K562 (cell line): ENCODE measurements around the gene YOD1. TPM values are rescaled to one million over a fixed set of nuclear protein-coding genes. Genes with fewer than 3 reads are reported as not detected.

ENCODE experiments used
- CHD2 ChIP-seq: IDR thresholded peaks from 2 replicates; pipeline ENCODE4 v1.6.1; 2011; ENCODE audit warnings: low read depth, low read length
- E2F3 ChIP-seq: fragments of 250-450 bp; sonication (Bioruptor Pico); IDR thresholded peaks from 2 replicates; pipeline ENCODE4 v1.4.0; 2020; ENCODE audit warnings: mild to moderate bottlenecking
- GTF2E2 ChIP-seq: fragments of 200-800 bp; sonication (Bioruptor generic); IDR thresholded peaks from 2 replicates; pipeline ENCODE4 v1.6.1; 2016; ENCODE audit warnings: missing genetic modification characterization, missing compliant biosample characterization
- HEY1 ChIP-seq: fragments of 250-450 bp; sonication (Bioruptor Pico); IDR thresholded peaks from 2 replicates; pipeline ENCODE4 v1.5.0; 2020; ENCODE audit warnings: mild to moderate bottlenecking, moderate library complexity, borderline replicate concordance
- KDM2B ChIP-seq: fragments of 250-450 bp; sonication (Bioruptor Pico); IDR thresholded peaks from 2 replicates; pipeline ENCODE4 v1.8.0; 2021; ENCODE audit warnings: mild to moderate bottlenecking, moderate library complexity
- KLF16 ChIP-seq: IDR thresholded peaks from 2 replicates; pipeline ENCODE4 v1.6.1; 2016; ENCODE audit warnings: antibody characterized with exemption
- L3MBTL2 ChIP-seq: fragments of 450-650 bp; IDR thresholded peaks from 2 replicates; pipeline ENCODE4 v1.6.1; 2016; ENCODE audit warnings: mild to moderate bottlenecking, moderate library complexity
- STAT5A ChIP-seq: IDR thresholded peaks from 2 replicates; pipeline ENCODE4 v1.6.1; 2012; ENCODE audit warnings: low read length, inconsistent platforms, borderline replicate concordance
- TAF7 ChIP-seq: fragments of 450-650 bp; IDR thresholded peaks from 2 replicates; pipeline ENCODE4 v1.6.1; 2016; ENCODE audit warnings: missing genetic modification characterization, missing compliant biosample characterization
- ZNF75A ChIP-seq: fragments of 450-650 bp; formaldehyde crosslinking; IDR thresholded peaks from 2 replicates; pipeline ENCODE4 v1.4.0; 2020; ENCODE audit warnings: mild to moderate bottlenecking
- ZNF778 ChIP-seq: fragments of 450-650 bp; formaldehyde crosslinking; IDR thresholded peaks from 2 replicates; pipeline ENCODE4 v1.4.0; 2020; ENCODE audit warnings: mild to moderate bottlenecking, moderate library complexity
- polyA plus RNA-seq, 8 experiments: library from polyadenylated mRNA; depleted of rRNA in 4 of 8; stranded (reverse) in 5 of 8; unstranded in 3 of 8; fragments of >200 nt; fragmentation: Nextera tagmentation in 2 of 8; fragmentation: Illumina TruSeq in 1 of 8; extraction: Ambion mirVana in 2 of 8; extraction: Trizol in 1 of 8; gene quantifications; 2 replicates each; pipeline versions ENCODE4 v1.2.1 to v1.2.3, GENCODE V29; 2011 to 2014; ENCODE audit warnings: inconsistent platforms in 1 of 8, missing spikeins in 1 of 8
- total RNA-seq, 7 experiments: library from RNA; depleted of rRNA in 6 of 7; stranded (reverse); fragments of >200 nt in 6 of 7; fragmentation: Illumina TruSeq in 2 of 7; extraction: Trizol in 2 of 7; gene quantifications; 2 replicates each; pipeline versions ENCODE4 v1.2.1 to v1.2.3, GENCODE V29; 2011 to 2021; ENCODE audit warnings: low replicate concordance in 1 of 7
- TF ChIP-seq, protein P1 (sequence below), 2 experiments: fragments of 450-650 bp in 1 of 2; sonication (generic) in 1 of 2; formaldehyde crosslinking; conservative IDR thresholded peaks; 2 replicates each; pipeline versions ENCODE4 v1.4.0 to v1.8.1; 2020 to 2022; ENCODE audit warnings: mild to moderate bottlenecking in 1 of 2, missing genetic modification reagents in 1 of 2
- TF ChIP-seq, protein P2 (sequence below), 2 experiments: IDR thresholded peaks in 1 of 2; conservative IDR thresholded peaks in 1 of 2; 2 replicates each; pipeline ENCODE4 v1.6.1; 2016; ENCODE audit warnings: low read depth in 2 of 2, mild to moderate bottlenecking in 1 of 2, missing compliant biosample characterization in 1 of 2, missing genetic modification characterization in 1 of 2, moderate library complexity in 1 of 2
- TF ChIP-seq, protein P3 (sequence below): sonication (generic); formaldehyde crosslinking; IDR thresholded peaks from 2 replicates; pipeline ENCODE4 v1.8.0; 2023; ENCODE audit warnings: mild to moderate bottlenecking, missing genetic modification reagents
- TF ChIP-seq, protein P4 (sequence below): fragments of 200-800 bp; sonication (Bioruptor generic); IDR thresholded peaks from 2 replicates; pipeline ENCODE4 v1.6.1; 2016; ENCODE audit warnings: missing genetic modification characterization, missing compliant biosample characterization

YOD1 gene
- total and polyA plus RNA-seq, 9 of the 15 experiments (the other 6 are each of a cell fraction or from before 2014, with no cell fraction given), result 18.2 to 78.1 (median 46.9) TPM

DNA sequence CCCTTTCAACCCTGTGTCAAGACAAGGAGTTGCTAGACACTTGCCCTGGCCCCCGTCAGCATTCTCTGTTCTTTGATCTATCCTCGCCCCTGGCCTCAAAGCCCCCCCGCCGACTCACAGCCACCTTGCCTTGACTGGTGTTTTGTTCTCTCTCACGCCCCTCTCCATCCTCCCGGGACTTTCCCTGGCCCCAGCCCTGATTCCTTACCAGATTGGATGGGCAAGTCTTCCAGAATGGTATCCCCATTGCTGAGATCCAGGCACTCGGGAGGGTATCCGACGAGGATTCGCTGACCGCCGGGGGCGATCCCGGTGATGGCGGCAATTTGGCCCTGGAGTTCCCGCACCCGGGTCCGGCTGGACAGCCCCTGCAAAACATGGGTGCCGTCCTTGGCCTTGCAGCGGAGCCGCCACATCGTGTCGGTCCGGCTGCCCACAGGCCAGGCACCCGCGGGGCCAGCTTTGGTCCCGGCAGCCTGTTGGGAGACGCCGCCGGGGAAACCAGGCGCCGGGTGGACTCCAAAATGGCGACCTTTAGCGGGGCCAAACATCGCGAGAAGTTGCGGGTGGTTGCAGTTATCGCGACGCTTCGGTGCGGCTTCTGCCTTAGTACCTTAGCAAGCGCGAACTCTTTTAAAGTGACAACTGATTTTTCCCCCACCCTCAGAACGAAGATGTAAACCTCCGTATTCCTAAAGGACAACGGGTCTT lies 373 bp downstream of the YOD1 start (continued):
- TF ChIP-seq KDM2B (CRISPR knock-in tag) (no peak), TAF7 (no peak; the same call in 1 of the 2 replicates), CHD2 (peak; percentile 98), KLF16 (no peak), GTF2E2 (tag) (peak; percentile 85), HEY1 (CRISPR knock-in tag) (no peak), STAT5A (no peak), E2F3 (CRISPR knock-in tag) (no peak; the same call in 1 of the 2 replicates), ZNF778 (CRISPR knock-in tag) (no peak), L3MBTL2 (no peak), ZNF75A (CRISPR knock-in tag) (no peak)
- TF ChIP-seq, protein P1, sequence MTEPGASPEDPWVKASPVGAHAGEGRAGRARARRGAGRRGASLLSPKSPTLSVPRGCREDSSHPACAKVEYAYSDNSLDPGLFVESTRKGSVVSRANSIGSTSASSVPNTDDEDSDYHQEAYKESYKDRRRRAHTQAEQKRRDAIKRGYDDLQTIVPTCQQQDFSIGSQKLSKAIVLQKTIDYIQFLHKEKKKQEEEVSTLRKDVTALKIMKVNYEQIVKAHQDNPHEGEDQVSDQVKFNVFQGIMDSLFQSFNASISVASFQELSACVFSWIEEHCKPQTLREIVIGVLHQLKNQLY (CRISPR knock-in tag; conservative IDR thresholded peaks at IDR 0.05), result no peak
- TF ChIP-seq, protein P2, sequence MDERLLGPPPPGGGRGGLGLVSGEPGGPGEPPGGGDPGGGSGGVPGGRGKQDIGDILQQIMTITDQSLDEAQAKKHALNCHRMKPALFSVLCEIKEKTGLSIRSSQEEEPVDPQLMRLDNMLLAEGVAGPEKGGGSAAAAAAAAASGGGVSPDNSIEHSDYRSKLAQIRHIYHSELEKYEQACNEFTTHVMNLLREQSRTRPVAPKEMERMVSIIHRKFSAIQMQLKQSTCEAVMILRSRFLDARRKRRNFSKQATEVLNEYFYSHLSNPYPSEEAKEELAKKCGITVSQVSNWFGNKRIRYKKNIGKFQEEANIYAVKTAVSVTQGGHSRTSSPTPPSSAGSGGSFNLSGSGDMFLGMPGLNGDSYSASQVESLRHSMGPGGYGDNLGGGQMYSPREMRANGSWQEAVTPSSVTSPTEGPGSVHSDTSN (CRISPR knock-in tag; IDR thresholded peaks at IDR 0.05; ENCODE audit: low read depth), result no peak
- TF ChIP-seq, protein P2 (tag; conservative IDR thresholded peaks at IDR 0.05; ENCODE audit: low read depth), result no peak
- TF ChIP-seq, protein P3, sequence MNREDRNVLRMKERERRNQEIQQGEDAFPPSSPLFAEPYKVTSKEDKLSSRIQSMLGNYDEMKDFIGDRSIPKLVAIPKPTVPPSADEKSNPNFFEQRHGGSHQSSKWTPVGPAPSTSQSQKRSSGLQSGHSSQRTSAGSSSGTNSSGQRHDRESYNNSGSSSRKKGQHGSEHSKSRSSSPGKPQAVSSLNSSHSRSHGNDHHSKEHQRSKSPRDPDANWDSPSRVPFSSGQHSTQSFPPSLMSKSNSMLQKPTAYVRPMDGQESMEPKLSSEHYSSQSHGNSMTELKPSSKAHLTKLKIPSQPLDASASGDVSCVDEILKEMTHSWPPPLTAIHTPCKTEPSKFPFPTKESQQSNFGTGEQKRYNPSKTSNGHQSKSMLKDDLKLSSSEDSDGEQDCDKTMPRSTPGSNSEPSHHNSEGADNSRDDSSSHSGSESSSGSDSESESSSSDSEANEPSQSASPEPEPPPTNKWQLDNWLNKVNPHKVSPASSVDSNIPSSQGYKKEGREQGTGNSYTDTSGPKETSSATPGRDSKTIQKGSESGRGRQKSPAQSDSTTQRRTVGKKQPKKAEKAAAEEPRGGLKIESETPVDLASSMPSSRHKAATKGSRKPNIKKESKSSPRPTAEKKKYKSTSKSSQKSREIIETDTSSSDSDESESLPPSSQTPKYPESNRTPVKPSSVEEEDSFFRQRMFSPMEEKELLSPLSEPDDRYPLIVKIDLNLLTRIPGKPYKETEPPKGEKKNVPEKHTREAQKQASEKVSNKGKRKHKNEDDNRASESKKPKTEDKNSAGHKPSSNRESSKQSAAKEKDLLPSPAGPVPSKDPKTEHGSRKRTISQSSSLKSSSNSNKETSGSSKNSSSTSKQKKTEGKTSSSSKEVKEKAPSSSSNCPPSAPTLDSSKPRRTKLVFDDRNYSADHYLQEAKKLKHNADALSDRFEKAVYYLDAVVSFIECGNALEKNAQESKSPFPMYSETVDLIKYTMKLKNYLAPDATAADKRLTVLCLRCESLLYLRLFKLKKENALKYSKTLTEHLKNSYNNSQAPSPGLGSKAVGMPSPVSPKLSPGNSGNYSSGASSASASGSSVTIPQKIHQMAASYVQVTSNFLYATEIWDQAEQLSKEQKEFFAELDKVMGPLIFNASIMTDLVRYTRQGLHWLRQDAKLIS (CRISPR knock-in tag), result 0 out of 2 replicates have a peak, but pooled peaks have one; percentile 5
- TF ChIP-seq, protein P4, sequence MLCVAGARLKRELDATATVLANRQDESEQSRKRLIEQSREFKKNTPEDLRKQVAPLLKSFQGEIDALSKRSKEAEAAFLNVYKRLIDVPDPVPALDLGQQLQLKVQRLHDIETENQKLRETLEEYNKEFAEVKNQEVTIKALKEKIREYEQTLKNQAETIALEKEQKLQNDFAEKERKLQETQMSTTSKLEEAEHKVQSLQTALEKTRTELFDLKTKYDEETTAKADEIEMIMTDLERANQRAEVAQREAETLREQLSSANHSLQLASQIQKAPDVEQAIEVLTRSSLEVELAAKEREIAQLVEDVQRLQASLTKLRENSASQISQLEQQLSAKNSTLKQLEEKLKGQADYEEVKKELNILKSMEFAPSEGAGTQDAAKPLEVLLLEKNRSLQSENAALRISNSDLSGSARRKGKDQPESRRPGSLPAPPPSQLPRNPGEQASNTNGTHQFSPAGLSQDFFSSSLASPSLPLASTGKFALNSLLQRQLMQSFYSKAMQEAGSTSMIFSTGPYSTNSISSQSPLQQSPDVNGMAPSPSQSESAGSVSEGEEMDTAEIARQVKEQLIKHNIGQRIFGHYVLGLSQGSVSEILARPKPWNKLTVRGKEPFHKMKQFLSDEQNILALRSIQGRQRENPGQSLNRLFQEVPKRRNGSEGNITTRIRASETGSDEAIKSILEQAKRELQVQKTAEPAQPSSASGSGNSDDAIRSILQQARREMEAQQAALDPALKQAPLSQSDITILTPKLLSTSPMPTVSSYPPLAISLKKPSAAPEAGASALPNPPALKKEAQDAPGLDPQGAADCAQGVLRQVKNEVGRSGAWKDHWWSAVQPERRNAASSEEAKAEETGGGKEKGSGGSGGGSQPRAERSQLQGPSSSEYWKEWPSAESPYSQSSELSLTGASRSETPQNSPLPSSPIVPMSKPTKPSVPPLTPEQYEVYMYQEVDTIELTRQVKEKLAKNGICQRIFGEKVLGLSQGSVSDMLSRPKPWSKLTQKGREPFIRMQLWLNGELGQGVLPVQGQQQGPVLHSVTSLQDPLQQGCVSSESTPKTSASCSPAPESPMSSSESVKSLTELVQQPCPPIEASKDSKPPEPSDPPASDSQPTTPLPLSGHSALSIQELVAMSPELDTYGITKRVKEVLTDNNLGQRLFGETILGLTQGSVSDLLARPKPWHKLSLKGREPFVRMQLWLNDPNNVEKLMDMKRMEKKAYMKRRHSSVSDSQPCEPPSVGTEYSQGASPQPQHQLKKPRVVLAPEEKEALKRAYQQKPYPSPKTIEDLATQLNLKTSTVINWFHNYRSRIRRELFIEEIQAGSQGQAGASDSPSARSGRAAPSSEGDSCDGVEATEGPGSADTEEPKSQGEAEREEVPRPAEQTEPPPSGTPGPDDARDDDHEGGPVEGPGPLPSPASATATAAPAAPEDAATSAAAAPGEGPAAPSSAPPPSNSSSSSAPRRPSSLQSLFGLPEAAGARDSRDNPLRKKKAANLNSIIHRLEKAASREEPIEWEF (CRISPR knock-in tag), result no peak
